ENCODE data around the gene THEM5.

THEM5 gene

GRCh38 chr1:151816548-151817352, 36.8 kb downstream of the THEM5 start:
- DNase-seq: no peak

- no peak for DNase-seq
These were observed 37.7 kb downstream of the THEM5 start for GRCh38 chr1:151815716-151816327.

GRCh38 chr1:151814971-151815545, 38.5 kb downstream of the THEM5 start:
- no peak for DNase-seq

- DNase-seq: no peak
These were observed 39.1 kb downstream of the THEM5 start for GRCh38 chr1:151814426-151814825.

- no peak for DNase-seq
These were observed 40.1 kb downstream of the THEM5 start for GRCh38 chr1:151813271-151813977.

- DNase-seq: no peak
These were observed 42.3 kb downstream of the THEM5 start for GRCh38 chr1:151811181-151811580.

GRCh38 chr1:151809985-151810556, 43.4 kb downstream of the THEM5 start:
- DNase-seq: no peak

GRCh38 chr1:151809290-151809984, 44.1 kb downstream of the THEM5 start:
- DNase-seq: no peak

- DNase-seq: no peak
These were observed 45.7 kb downstream of the THEM5 start for GRCh38 chr1:151807766-151808165.

GRCh38 chr1:151807131-151807530, 46.4 kb downstream of the THEM5 start:
- no peak for DNase-seq

GRCh38 chr1:151806170-151806569, 47.3 kb downstream of the THEM5 start:
- DNase-seq: no peak

- no peak for DNase-seq
These were observed 48.3 kb downstream of the THEM5 start, which contains the start of gene LINGO4 for GRCh38 chr1:151805066-151805820. LINGO4 (minus strand) TSS chr1:151805419; CDS start chr1:151802704, 2,715 bp downstream.

- no peak for DNase-seq
These were observed 49.6 kb downstream of the THEM5 start for GRCh38 chr1:151803915-151804314.

- no peak for DNase-seq
These were observed 50.3 kb downstream of the THEM5 start for GRCh38 chr1:151803164-151803563.

GRCh38 chr1:151802372-151802771, 51.1 kb downstream of the THEM5 start:
- DNase-seq: no peak

GRCh38 chr1:151801846-151802245, 51.7 kb downstream of the THEM5 start:
- DNase-seq: no peak

- DNase-seq: no peak
These were observed 52.1 kb downstream of the THEM5 start for GRCh38 chr1:151801310-151801820.

- no peak for DNase-seq
These were observed 52.7 kb downstream of the THEM5 start for GRCh38 chr1:151800830-151801229.

- no peak for DNase-seq
These were observed 54.1 kb downstream of the THEM5 start for GRCh38 chr1:151799179-151800022.

- no peak for DNase-seq
These were observed 54.9 kb downstream of the THEM5 start for GRCh38 chr1:151798571-151798970.

All from NCI-H187 treated with DMSO at 0.1 percent for 48 hours (cell line).